ENCODE data around the gene GABRA5. TPM values are rescaled to one million over a fixed set of nuclear protein-coding genes. Genes with fewer than 3 reads are reported as not detected.

GABRA5 gene
- total RNA-seq, 1 experiment from 2014 or later = not detected

DNA sequence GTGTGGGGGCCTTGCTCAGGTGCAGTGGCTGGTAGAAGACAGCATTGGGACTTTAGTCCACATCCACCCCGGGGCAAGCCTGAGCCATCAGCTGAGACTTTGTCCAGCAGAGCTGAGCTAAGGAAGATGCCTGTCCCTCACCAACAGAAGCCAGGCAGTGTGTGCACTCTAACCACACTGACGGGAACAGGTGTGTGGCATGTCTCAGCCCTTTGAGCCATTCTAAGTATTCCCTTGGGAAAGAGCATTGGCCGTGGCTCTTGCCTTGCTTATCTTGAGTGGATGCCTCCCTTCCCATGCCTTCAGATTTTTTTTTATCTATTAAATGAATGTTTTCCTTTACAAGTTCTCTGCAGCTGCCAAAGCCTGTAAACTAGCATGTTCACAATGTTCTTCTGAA, 3.5 kb downstream of the GABRA5 start:
- ATAC-seq (no peak), DNase-seq (ENCODE audit: low read depth, low spot score) (no peak)
- BruUV-seq (replicated peaks) = no TSS peak
- no peaks in the 10 kb centered on the region for H3K9me3 ChIP-seq (ENCODE audit: control insufficient read depth, insufficient read depth, low read depth, low read length)
- in situ Hi-C loops (cut with HindIII; ENCODE audit: low pct_unique_long_range_greater_than_20kb, low sequenced_read_pairs) = no loop called here
- intact Hi-C loops (cut with micrococcal nuclease; ENCODE audit: unreplicated experiment) = no loop called here
- no peak overlapping the region for H3K27ac ChIP-seq (ENCODE audit: low read length)
- no peak overlapping the region for H3K4me3 ChIP-seq (ENCODE audit: low read depth in 2 of 2, low read length in 2 of 2)
- H3K27me3 ChIP-seq (ENCODE audit: control insufficient read depth, insufficient read depth, low read length) = no peaks in the 10 kb centered on the region
- H3K36me3 ChIP-seq (ENCODE audit: control insufficient read depth, insufficient read depth, low read length) = no peaks in the 10 kb centered on the region
- H3K4me1 ChIP-seq (ENCODE audit: control insufficient read depth, insufficient read depth, low read length) = no peaks in the 10 kb centered on the region
- ChIA-PET POLR2A (no interaction called here), CTCF (no interaction called here)
- TF ChIP-seq, protein P1, sequence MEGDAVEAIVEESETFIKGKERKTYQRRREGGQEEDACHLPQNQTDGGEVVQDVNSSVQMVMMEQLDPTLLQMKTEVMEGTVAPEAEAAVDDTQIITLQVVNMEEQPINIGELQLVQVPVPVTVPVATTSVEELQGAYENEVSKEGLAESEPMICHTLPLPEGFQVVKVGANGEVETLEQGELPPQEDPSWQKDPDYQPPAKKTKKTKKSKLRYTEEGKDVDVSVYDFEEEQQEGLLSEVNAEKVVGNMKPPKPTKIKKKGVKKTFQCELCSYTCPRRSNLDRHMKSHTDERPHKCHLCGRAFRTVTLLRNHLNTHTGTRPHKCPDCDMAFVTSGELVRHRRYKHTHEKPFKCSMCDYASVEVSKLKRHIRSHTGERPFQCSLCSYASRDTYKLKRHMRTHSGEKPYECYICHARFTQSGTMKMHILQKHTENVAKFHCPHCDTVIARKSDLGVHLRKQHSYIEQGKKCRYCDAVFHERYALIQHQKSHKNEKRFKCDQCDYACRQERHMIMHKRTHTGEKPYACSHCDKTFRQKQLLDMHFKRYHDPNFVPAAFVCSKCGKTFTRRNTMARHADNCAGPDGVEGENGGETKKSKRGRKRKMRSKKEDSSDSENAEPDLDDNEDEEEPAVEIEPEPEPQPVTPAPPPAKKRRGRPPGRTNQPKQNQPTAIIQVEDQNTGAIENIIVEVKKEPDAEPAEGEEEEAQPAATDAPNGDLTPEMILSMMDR (IDR thresholded peaks at IDR 0.05) = no peak
- TF ChIP-seq SIN3A (IDR thresholded peaks at IDR 0.05; ENCODE audit: borderline replicate concordance, insufficient read depth, low read depth, low read length) (no peak), TCF7L2 (IDR thresholded peaks at IDR 0.05; ENCODE audit: low read depth, low read length) (no peak), POLR2AphosphoS5 (IDR thresholded peaks at IDR 0.05; ENCODE audit: low read depth, low read length) (no peak)
- TF ChIP-seq, protein P2, sequence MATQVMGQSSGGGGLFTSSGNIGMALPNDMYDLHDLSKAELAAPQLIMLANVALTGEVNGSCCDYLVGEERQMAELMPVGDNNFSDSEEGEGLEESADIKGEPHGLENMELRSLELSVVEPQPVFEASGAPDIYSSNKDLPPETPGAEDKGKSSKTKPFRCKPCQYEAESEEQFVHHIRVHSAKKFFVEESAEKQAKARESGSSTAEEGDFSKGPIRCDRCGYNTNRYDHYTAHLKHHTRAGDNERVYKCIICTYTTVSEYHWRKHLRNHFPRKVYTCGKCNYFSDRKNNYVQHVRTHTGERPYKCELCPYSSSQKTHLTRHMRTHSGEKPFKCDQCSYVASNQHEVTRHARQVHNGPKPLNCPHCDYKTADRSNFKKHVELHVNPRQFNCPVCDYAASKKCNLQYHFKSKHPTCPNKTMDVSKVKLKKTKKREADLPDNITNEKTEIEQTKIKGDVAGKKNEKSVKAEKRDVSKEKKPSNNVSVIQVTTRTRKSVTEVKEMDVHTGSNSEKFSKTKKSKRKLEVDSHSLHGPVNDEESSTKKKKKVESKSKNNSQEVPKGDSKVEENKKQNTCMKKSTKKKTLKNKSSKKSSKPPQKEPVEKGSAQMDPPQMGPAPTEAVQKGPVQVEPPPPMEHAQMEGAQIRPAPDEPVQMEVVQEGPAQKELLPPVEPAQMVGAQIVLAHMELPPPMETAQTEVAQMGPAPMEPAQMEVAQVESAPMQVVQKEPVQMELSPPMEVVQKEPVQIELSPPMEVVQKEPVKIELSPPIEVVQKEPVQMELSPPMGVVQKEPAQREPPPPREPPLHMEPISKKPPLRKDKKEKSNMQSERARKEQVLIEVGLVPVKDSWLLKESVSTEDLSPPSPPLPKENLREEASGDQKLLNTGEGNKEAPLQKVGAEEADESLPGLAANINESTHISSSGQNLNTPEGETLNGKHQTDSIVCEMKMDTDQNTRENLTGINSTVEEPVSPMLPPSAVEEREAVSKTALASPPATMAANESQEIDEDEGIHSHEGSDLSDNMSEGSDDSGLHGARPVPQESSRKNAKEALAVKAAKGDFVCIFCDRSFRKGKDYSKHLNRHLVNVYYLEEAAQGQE (IDR thresholded peaks at IDR 0.05; ENCODE audit: insufficient read depth in 1 of 2, low read depth in 2 of 2, low read length in 1 of 2) = no peak

- no peaks in the 10 kb centered on the region for H3K9me3 ChIP-seq (ENCODE audit: control insufficient read depth, insufficient read depth, low read depth, low read length)
- no TSS peak for BruUV-seq (replicated peaks)
- no peak overlapping the region for H3K27ac ChIP-seq (ENCODE audit: low read length)
- TF ChIP-seq POLR2AphosphoS5 (IDR thresholded peaks at IDR 0.05; ENCODE audit: low read depth, low read length) (no peak), SIN3A (IDR thresholded peaks at IDR 0.05; ENCODE audit: borderline replicate concordance, insufficient read depth, low read depth, low read length) (no peak), TCF7L2 (IDR thresholded peaks at IDR 0.05; ENCODE audit: low read depth, low read length) (no peak)
- TF ChIP-seq, protein P2 (IDR thresholded peaks at IDR 0.05; ENCODE audit: insufficient read depth in 1 of 2, low read depth in 2 of 2, low read length in 1 of 2) = no peak
- TF ChIP-seq, protein P1 (IDR thresholded peaks at IDR 0.05) = no peak
- in situ Hi-C loops (cut with HindIII; ENCODE audit: low pct_unique_long_range_greater_than_20kb, low sequenced_read_pairs) = no loop called here
- no peaks in the 10 kb centered on the region for H3K4me1 ChIP-seq (ENCODE audit: control insufficient read depth, insufficient read depth, low read length)
- no peak overlapping the region for H3K4me3 ChIP-seq (ENCODE audit: low read depth in 2 of 2, low read length in 2 of 2)
- POLR2A ChIA-PET = no interaction called here
- no peak for ATAC-seq
- no peak for DNase-seq (ENCODE audit: low read depth, low spot score)
- no peaks in the 10 kb centered on the region for H3K27me3 ChIP-seq (ENCODE audit: control insufficient read depth, insufficient read depth, low read length)
- intact Hi-C loops (cut with micrococcal nuclease; ENCODE audit: unreplicated experiment) = no loop called here
- H3K36me3 ChIP-seq (ENCODE audit: control insufficient read depth, insufficient read depth, low read length) = no peaks in the 10 kb centered on the region
- CTCF ChIA-PET = no interaction called here
Measured at GRCh38 chr15:26872206-26872605, 5.3 kb downstream of the GABRA5 start.

Measured in Panc1 (cell line).